Suprapubic skin (tissue), 4 donors: ENCODE data around the gene GSG1L. TPM values are rescaled to one million over a fixed set of nuclear protein-coding genes. Genes with fewer than 3 reads are reported as not detected.
A peak's percentile ranks its signal among the peaks of the same experiment; 100 is the strongest.
"Not testable (repeated sequence)": the region's sequence is repeated elsewhere in the genome, so short reads cannot be mapped to it uniquely, and the experiment has no call there.

ENCODE experiments used
- DNase-seq, 2 donors: peaks; one replicate each; pipeline ENCODE4 v3.0.0-alpha.2; 2019; ENCODE audit warnings: low spot score in 2 of 2
- H3K27ac ChIP-seq: fragments of 200-600 bp; sonication (generic); one replicate; pipeline ENCODE4 v1.5.1; 2019
- H3K27me3 ChIP-seq: fragments of 200-600 bp; sonication (generic); one replicate; pipeline ENCODE4 v1.5.1; 2019
- H3K36me3 ChIP-seq: fragments of 200-600 bp; sonication (generic); one replicate; pipeline ENCODE4 v1.5.1; 2019
- H3K4me1 ChIP-seq: fragments of 200-600 bp; sonication (generic); one replicate; pipeline ENCODE4 v1.5.1; 2019
- H3K4me3 ChIP-seq: fragments of 200-600 bp; sonication (generic); one replicate; pipeline ENCODE4 v1.5.1; 2019; ENCODE audit warnings: mild to moderate bottlenecking
- H3K9me3 ChIP-seq: fragments of 200-600 bp; sonication (generic); one replicate; pipeline ENCODE4 v1.5.1; 2019
- CTCF ChIP-seq, 2 donors: fragments of 200-600 bp in 1 of 2; fragments of 450-650 bp in 1 of 2; sonication (generic) in 1 of 2; IDR thresholded peaks; one replicate each; pipeline ENCODE4 v1.5.1; 2016 to 2019; ENCODE audit warnings: antibody characterized with exemption in 2 of 2, mild to moderate bottlenecking in 1 of 2, moderate library complexity in 1 of 2
- EP300 ChIP-seq: sonication (generic); formaldehyde crosslinking; IDR thresholded peaks from one replicate; pipeline ENCODE4 v1.6.1; 2017; ENCODE audit warnings: antibody characterized with exemption
- POLR2A ChIP-seq, 2 donors: fragments of 450-650 bp; IDR thresholded peaks; one replicate each; pipeline ENCODE4 v1.6.1; 2017; ENCODE audit warnings: antibody characterized with exemption in 2 of 2, mild to moderate bottlenecking in 2 of 2, moderate library complexity in 2 of 2
- POLR2AphosphoS5 ChIP-seq, 3 donors: sonication (generic); formaldehyde crosslinking; IDR thresholded peaks; one replicate each; pipeline ENCODE4 v1.6.1; 2017; ENCODE audit warnings: antibody characterized with exemption in 3 of 3
- WGBS: methylation state at CpG from one replicate; pipeline ENCODE4 v1.1.5; 2018; 5-methylcytosine and 5-hydroxymethylcytosine counted together
- total RNA-seq, 4 donors: library from RNA; depleted of rRNA; stranded (reverse); fragments of >200 nt; gene quantifications; one replicate each; pipeline ENCODE4 v1.1.0, GENCODE V29; 2016

The GSG1L gene
- total RNA-seq, 4 donors from 2014 or later = 0.64 to 1.7 TPM; not detected in 2

- WGBS = 93% methylated on average over 18 of the region's 18 CpGs
- TF ChIP-seq POLR2A (IDR thresholded peaks at IDR 0.05) (no peak), EP300 (no peak), POLR2AphosphoS5 (IDR thresholded peaks at IDR 0.05) (no peak), CTCF (IDR thresholded peaks at IDR 0.05) (no peak)
- DNase-seq = no peak
- H3K36me3 ChIP-seq = peaks cover 3% of the 10 kb centered on the region
- no peak overlapping the region for H3K27ac ChIP-seq
- peaks cover 20% of the 10 kb centered on the region for H3K4me1 ChIP-seq
- no peaks in the 10 kb centered on the region for H3K9me3 ChIP-seq
- no peak overlapping the region for H3K4me3 ChIP-seq
- no peaks in the 10 kb centered on the region for H3K27me3 ChIP-seq
These were observed 317.2 kb downstream of the GSG1L start for GRCh38 chr16:27746076-27746855.

- H3K27ac ChIP-seq = no peak overlapping the region
- TF ChIP-seq POLR2AphosphoS5 (IDR thresholded peaks at IDR 0.05) (no peak), EP300 (no peak), CTCF (IDR thresholded peaks at IDR 0.05) (no peak), POLR2A (IDR thresholded peaks at IDR 0.05) (no peak)
- peaks cover 7% of the 10 kb centered on the region for H3K36me3 ChIP-seq
- peaks cover 16% of the 10 kb centered on the region for H3K4me1 ChIP-seq
- H3K9me3 ChIP-seq = no peaks in the 10 kb centered on the region
- H3K4me3 ChIP-seq = no peak overlapping the region
- H3K27me3 ChIP-seq = no peaks in the 10 kb centered on the region
- DNase-seq = no peak
- WGBS = 95% methylated on average over 3 of the region's 3 CpGs
These were observed 318.2 kb downstream of the GSG1L start for GRCh38 chr16:27745348-27745747.

- 60% methylated on average over 5 of the region's 5 CpGs for WGBS
- no peaks in the 10 kb centered on the region for H3K9me3 ChIP-seq
- DNase-seq = no peak
- H3K27me3 ChIP-seq = no peaks in the 10 kb centered on the region
- no peak overlapping the region for H3K4me3 ChIP-seq
- no peak overlapping the region for H3K27ac ChIP-seq
- TF ChIP-seq EP300 (no peak), POLR2A (IDR thresholded peaks at IDR 0.05) (no peak), CTCF (IDR thresholded peaks at IDR 0.05) (no peak), POLR2AphosphoS5 (IDR thresholded peaks at IDR 0.05) (no peak)
- H3K4me1 ChIP-seq = peaks cover 10% of the 10 kb centered on the region
- peaks cover 9% of the 10 kb centered on the region for H3K36me3 ChIP-seq
These were observed 319.6 kb downstream of the GSG1L start for GRCh38 chr16:27743963-27744362.

GRCh38 chr16:27743001-27743400 lies 320.5 kb downstream of the GSG1L start:
- DNase-seq, H3K4me1 ChIP-seq, H3K27me3 ChIP-seq, H3K27ac ChIP-seq, H3K9me3 ChIP-seq, H3K4me3 ChIP-seq, H3K36me3 ChIP-seq: not testable (repeated sequence)
- 93% methylated on average over 3 of the region's 3 CpGs for WGBS

GRCh38 chr16:27742333-27742732 lies 321.2 kb downstream of the GSG1L start:
- no peak overlapping the region for H3K27ac ChIP-seq
- H3K36me3 ChIP-seq = peaks cover 9% of the 10 kb centered on the region
- no peak for DNase-seq
- WGBS = 36% methylated on average over 5 of the region's 5 CpGs
- TF ChIP-seq POLR2AphosphoS5 (IDR thresholded peaks at IDR 0.05) (peak in 1 of 3 donors; percentile 58), POLR2A (IDR thresholded peaks at IDR 0.05) (no peak), CTCF (IDR thresholded peaks at IDR 0.05) (peak; percentile 14 to 36), EP300 (no peak)
- no peaks in the 10 kb centered on the region for H3K9me3 ChIP-seq
- H3K4me3 ChIP-seq = no peak overlapping the region
- H3K27me3 ChIP-seq = no peaks in the 10 kb centered on the region
- peaks cover 8% of the 10 kb centered on the region for H3K4me1 ChIP-seq
